ENCODE results near the gene TTBK1.

- TF ChIP-seq POLR2A (IDR thresholded peaks at IDR 0.05; ENCODE audit: low read length) (no peak), GATA1 (IDR thresholded peaks at IDR 0.05; ENCODE audit: low read depth, low read length) (no peak)
Observed at GRCh38 chr6:43274916-43275597, 31.8 kb downstream of the TTBK1 start.
